ENCODE measurements around the gene ACE.

Gene ACE

DNA sequence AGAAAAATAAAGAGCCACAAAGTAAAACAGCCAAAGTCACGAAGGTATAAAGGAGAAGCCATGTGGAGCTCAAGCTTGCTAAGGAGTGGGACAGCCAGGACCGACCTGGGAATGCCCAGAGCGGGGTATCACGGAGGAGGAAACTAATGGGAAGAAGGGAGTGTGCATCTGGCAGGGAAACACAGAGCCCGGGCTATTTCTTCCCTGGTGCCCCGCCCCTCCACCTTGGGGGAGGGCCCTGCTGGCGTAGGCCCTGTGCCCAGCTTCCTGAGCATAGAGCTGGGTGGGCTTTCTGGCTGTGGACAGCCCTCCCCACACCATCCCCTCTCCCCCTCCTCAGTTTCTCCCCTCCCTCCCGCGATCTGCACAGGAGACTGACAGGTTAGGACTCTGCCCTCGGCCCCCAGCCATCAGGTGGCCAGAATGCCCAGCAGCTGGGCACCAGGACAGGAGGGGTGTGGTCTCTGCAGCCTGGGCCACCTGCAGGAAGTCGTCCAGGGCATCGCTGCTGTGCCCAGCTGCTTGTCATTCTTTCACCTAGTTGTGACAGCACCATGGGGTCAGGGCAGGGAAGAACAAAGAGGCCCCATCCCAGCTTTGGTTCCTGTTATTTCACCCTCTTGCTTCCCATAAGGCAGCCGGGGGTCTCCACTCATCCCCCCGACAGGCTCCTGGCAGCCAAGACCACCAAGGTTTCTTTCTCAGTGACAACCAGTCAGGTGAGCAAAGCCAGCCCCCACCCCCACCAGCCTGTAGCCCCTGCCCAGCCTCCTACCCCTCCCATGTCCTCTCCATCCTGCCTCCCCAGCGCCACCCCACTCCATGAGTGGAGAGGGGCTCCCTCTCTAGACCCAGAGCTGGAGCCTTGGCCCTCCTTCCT, 66.3 kb downstream of the ACE start:
- H3K4me1 ChIP-seq (ENCODE audit: control insufficient read depth, insufficient read depth, low read length), result peaks cover 6% of the 10 kb centered on the region
- peaks cover 17% of the 10 kb centered on the region for H3K27me3 ChIP-seq (ENCODE audit: control insufficient read depth, insufficient read depth, low read length)
- no peaks in the 10 kb centered on the region for H3K36me3 ChIP-seq (ENCODE audit: control insufficient read depth, insufficient read depth, low read length)
- no peak overlapping the region for H3K4me3 ChIP-seq (ENCODE audit: low read length)
- no peak overlapping the region for H3K9ac ChIP-seq (ENCODE audit: low read length)
- no peaks in the 10 kb centered on the region for H3K9me3 ChIP-seq (ENCODE audit: control insufficient read depth, low read length)

DNA sequence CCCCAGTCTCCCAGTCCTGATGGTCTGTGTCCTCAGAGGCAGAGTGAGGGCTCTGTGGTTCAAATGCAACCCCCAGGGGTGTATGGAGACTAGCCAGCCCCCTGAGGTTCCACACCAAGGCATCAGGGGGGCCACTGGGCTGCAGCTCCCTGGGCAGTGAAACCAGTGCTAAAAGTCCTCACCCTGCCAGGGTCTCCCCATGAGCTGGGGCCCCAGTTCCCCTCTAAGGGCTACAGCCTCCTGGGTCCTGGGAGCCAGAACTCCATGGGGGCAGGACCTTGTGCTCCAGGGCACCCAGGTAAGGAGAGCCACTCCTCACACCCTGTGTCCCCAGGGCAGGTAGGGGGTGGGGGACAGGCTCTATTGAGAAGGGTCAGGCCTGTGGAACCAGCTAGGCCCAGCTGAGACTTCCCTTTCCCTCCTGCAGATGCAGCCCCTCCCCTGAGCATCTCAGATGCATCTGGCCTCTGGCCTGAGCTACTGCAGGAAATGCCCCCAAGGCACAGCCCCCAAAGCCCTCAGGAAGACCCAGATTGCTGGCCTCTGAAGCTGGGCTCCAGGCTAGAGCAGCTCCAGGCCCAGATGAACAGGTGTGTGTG, 67.1 kb downstream of the ACE start:
- peaks cover 10% of the 10 kb centered on the region for H3K27me3 ChIP-seq (ENCODE audit: control insufficient read depth, insufficient read depth, low read length)
- no peaks in the 10 kb centered on the region for H3K9me3 ChIP-seq (ENCODE audit: control insufficient read depth, low read length)
- no peak overlapping the region for H3K4me3 ChIP-seq (ENCODE audit: low read length)

DNA sequence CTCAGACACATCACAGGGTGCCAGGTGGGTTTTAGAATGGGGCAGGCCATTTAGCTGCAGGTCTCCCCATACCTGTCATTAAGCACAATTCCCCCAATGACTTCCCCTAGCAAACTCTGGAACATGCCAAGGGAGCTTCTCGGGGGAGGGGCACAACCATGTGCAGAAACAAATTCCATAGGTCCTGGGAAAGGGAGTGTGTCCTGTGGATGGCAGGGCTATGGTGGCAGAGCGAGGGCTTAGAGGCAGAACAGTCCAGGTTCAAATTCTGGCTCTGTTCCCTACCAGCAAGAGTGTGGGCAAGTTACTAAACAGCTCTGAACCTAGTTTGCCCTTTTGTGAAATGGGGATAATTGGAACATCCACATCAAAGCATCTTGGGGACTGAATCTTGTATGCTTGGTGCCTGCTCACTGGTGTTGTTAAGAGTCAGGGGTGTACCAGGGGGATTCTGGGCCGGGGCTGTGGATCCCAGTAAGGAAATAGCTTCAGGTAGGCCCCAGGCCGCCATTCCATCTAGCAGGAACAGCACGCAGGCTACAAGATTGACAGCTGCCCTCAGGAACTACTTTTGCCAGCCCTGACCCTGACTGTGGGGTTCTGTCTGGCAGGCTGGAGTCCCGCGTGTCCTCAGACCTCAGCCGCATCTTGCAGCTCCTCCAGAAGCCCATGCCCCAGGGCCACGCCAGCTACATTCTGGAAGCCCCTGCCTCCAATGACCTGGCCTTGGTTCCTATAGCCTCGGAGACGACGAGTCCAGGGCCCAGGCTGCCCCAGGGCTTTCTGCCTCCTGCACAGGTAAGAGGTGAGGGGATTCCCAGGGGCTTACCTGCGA, 67.8 kb downstream of the ACE start:
- Histone ChIP-seq H3K9ac (ENCODE audit: low read length) (no peak overlapping the region), H3K9me3 (ENCODE audit: control insufficient read depth, low read length) (no peaks in the 10 kb centered on the region), H3K4me3 (ENCODE audit: low read length) (no peak overlapping the region), H3K4me1 (ENCODE audit: control insufficient read depth, insufficient read depth, low read length) (peaks cover 6% of the 10 kb centered on the region), H3K27me3 (ENCODE audit: control insufficient read depth, insufficient read depth, low read length) (peaks cover 2% of the 10 kb centered on the region), H3K36me3 (ENCODE audit: control insufficient read depth, insufficient read depth, low read length) (no peaks in the 10 kb centered on the region)

More for the DNA sequence above, 67.1 kb downstream of the ACE start:
- peaks cover 6% of the 10 kb centered on the region for H3K4me1 ChIP-seq (ENCODE audit: control insufficient read depth, insufficient read depth, low read length)
- no peak overlapping the region for H3K9ac ChIP-seq (ENCODE audit: low read length)
- no peaks in the 10 kb centered on the region for H3K36me3 ChIP-seq (ENCODE audit: control insufficient read depth, insufficient read depth, low read length)

DNA sequence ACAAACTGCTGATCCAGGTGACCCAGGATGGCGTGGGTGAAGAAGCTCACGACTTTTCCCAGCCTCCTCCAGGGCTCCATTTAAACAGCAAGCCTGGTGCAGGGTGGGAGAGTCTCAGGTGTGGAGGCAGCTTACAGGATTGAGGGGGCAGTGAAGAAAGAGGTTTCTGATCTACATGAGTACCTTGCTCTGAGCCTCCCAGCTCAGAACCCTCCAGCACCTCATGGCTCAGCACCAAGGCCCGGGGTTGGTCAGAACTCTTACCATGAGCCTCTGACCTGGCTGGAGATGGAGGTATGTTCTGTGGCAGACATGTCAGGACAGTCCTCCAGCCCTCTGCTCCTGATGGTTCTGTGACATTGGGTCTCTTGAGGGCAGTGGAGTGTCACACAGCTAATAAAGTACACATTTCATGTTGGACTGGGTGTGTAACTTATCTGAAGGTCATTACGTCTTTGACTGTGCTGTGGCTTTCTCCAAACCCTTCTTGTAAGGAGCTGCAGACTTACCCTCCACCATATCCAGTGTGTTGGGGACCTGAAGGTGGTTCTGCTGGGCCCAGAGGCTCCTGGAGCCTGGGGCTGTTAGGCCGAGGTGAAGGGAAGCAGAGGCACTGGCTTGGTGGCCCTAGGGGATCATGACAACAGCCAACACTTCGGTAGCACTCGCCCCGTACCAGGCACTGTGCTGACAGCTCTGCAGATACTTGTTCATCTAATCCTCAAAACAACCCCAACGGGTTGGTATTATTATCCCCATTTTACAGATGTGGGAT, 69.6 kb downstream of the ACE start:
- Histone ChIP-seq H3K9ac (ENCODE audit: low read length) (no peak overlapping the region), H3K27me3 (ENCODE audit: control insufficient read depth, insufficient read depth, low read length) (no peaks in the 10 kb centered on the region), H3K4me1 (ENCODE audit: control insufficient read depth, insufficient read depth, low read length) (peaks cover 6% of the 10 kb centered on the region), H3K4me3 (ENCODE audit: low read length) (no peak overlapping the region), H3K9me3 (ENCODE audit: control insufficient read depth, low read length) (no peaks in the 10 kb centered on the region), H3K36me3 (ENCODE audit: control insufficient read depth, insufficient read depth, low read length) (no peaks in the 10 kb centered on the region)

DNA sequence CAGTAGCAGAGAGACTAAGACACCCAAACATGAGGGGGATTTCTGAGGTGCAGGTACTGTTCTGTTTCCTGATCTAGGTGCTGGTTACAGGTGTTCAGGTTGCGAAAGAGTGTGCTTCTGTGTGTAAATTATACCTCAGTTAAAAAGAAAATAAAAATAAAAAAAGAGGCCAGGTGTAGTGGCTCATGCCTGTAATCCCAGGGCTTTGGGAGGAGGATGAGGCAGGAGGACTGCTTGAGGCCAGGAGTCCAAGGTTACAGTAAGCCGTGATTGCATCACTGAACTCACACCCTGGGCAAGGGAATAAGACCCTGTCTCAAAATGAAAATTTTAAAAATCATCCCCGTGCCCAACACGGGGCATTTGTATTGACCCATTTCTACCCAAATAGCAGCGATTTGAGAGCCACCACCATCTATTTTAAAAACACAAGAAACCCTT, 70.2 kb downstream of the ACE start:
- H3K4me3 ChIP-seq (ENCODE audit: low read length), result no peak overlapping the region
- peaks cover 9% of the 10 kb centered on the region for H3K4me1 ChIP-seq (ENCODE audit: control insufficient read depth, insufficient read depth, low read length)
- H3K27me3 ChIP-seq (ENCODE audit: control insufficient read depth, insufficient read depth, low read length), result no peaks in the 10 kb centered on the region
- no peaks in the 10 kb centered on the region for H3K36me3 ChIP-seq (ENCODE audit: control insufficient read depth, insufficient read depth, low read length)
- no peaks in the 10 kb centered on the region for H3K9me3 ChIP-seq (ENCODE audit: control insufficient read depth, low read length)
- no peak overlapping the region for H3K9ac ChIP-seq (ENCODE audit: low read length)

Measured in mucosa of stomach (tissue), 1 donor.